Osteoblast (primary cell): Measurements from ENCODE around the gene IRAG1. TPM values are rescaled to one million over a fixed set of nuclear protein-coding genes. Genes with fewer than 3 reads are reported as not detected.

ENCODE experiments used
- DNase-seq: peaks from one replicate; pipeline ENCODE4 v3.0.0; 2011; ENCODE audit warnings: low spot score, mixed read lengths; ENCODE audit not compliant: insufficient read length; ENCODE audit errors: missing footprints
- H2AFZ ChIP-seq: 2 replicates; pipeline ENCODE4 v1.6.0; 2011; ENCODE audit warnings: mild to moderate bottlenecking, low read length
- H3K27ac ChIP-seq: 2 replicates; pipeline ENCODE4 v1.5.1; 2011; ENCODE audit warnings: mild to moderate bottlenecking, low read depth, low read length, moderate library complexity
- H3K27me3 ChIP-seq: 2 replicates; pipeline ENCODE4 v1.6.0; 2012; ENCODE audit warnings: mild to moderate bottlenecking, control low read depth, inconsistent platforms, low read length, moderate library complexity; ENCODE audit not compliant: insufficient read depth
- H3K36me3 ChIP-seq: 2 replicates; pipeline ENCODE4 v1.5.1; 2011; ENCODE audit warnings: mild to moderate bottlenecking, low read length, control low read depth, moderate library complexity; ENCODE audit not compliant: insufficient read depth
- H3K4me1 ChIP-seq: 2 replicates; pipeline ENCODE4 v1.5.1; 2011; ENCODE audit warnings: mild to moderate bottlenecking, low read length, control low read depth, moderate library complexity; ENCODE audit not compliant: insufficient read depth
- H3K4me2 ChIP-seq: 2 replicates; pipeline ENCODE4 v1.6.0; 2011; ENCODE audit warnings: mild to moderate bottlenecking, low read length; ENCODE audit not compliant: insufficient read depth
- H3K4me3 ChIP-seq: fragments of 200-600 bp; sonication (generic); 3 replicates; pipeline ENCODE4 v1.5.1; 2012; ENCODE audit warnings: mild to moderate bottlenecking, low read length, inconsistent platforms; ENCODE audit not compliant: insufficient read depth
- H3K79me2 ChIP-seq: 2 replicates; pipeline ENCODE4 v1.6.0; 2012; ENCODE audit warnings: mild to moderate bottlenecking, low read length, control low read depth, inconsistent platforms; ENCODE audit not compliant: insufficient read depth
- H3K9me3 ChIP-seq: 2 replicates; pipeline ENCODE4 v1.5.1; 2011; ENCODE audit warnings: low read depth, low read length, control low read depth
- H4K20me1 ChIP-seq: 2 replicates; pipeline ENCODE4 v1.6.0; 2012; ENCODE audit warnings: mild to moderate bottlenecking, low read length, control low read depth; ENCODE audit not compliant: insufficient read depth
- CTCF ChIP-seq: IDR thresholded peaks from 2 replicates; pipeline ENCODE4 v1.5.1; 2011; ENCODE audit warnings: mild to moderate bottlenecking, low read depth, low read length, moderate library complexity; ENCODE audit errors: extremely low read depth
- total RNA-seq: library from RNA; depleted of rRNA; stranded (reverse); fragments of >200 nt; gene quantifications from 2 replicates; pipeline ENCODE4 v1.2.3, GENCODE V29; 2012

The IRAG1 gene
- total RNA-seq, 1 donor = 4.3 TPM

- H3K4me1 ChIP-seq = peaks cover 9% of the 10 kb centered on the region
- no peaks in the 10 kb centered on the region for H3K9me3 ChIP-seq
- no peak for TF ChIP-seq CTCF
- no peaks in the 10 kb centered on the region for H3K79me2 ChIP-seq
- no peaks in the 10 kb centered on the region for H4K20me1 ChIP-seq
- no peaks in the 10 kb centered on the region for H3K36me3 ChIP-seq
- no peak overlapping the region for H3K4me2 ChIP-seq
- H3K4me3 ChIP-seq = no peak overlapping the region
- no peak for DNase-seq
- no peak overlapping the region for H3K27ac ChIP-seq
- no peaks in the 10 kb centered on the region for H3K27me3 ChIP-seq
- H2AFZ ChIP-seq = no peak overlapping the region
These were observed 5.5 kb upstream of the IRAG1 start for GRCh38 chr11:10699072-10699471.

- Histone ChIP-seq H3K27ac (no peak overlapping the region), H3K27me3 (no peaks in the 10 kb centered on the region), H3K9me3 (no peaks in the 10 kb centered on the region), H3K4me1 (peaks cover 24% of the 10 kb centered on the region), H3K4me3 (no peak overlapping the region), H3K79me2 (peaks cover 6% of the 10 kb centered on the region), H3K4me2 (no peak overlapping the region), H3K36me3 (no peaks in the 10 kb centered on the region), H4K20me1 (no peaks in the 10 kb centered on the region), H2AFZ (no peak overlapping the region)
- no peak for TF ChIP-seq CTCF
- DNase-seq = no peak
These were observed 3.7 kb upstream of the IRAG1 start for GRCh38 chr11:10697323-10697620.

- Histone ChIP-seq H2AFZ (no peak overlapping the region), H4K20me1 (no peaks in the 10 kb centered on the region), H3K4me2 (no peak overlapping the region), H3K4me3 (no peak overlapping the region), H3K9me3 (no peaks in the 10 kb centered on the region), H3K36me3 (no peaks in the 10 kb centered on the region), H3K79me2 (peaks cover 6% of the 10 kb centered on the region), H3K27ac (no peak overlapping the region), H3K4me1 (peaks cover 24% of the 10 kb centered on the region), H3K27me3 (no peaks in the 10 kb centered on the region)
- no peak for DNase-seq
- no peak for TF ChIP-seq CTCF
These were observed 3.1 kb upstream of the IRAG1 start for GRCh38 chr11:10696468-10697322.

GRCh38 chr11:10695833-10696232 is 2.3 kb upstream of the IRAG1 start:
- no peak for DNase-seq
- no peaks in the 10 kb centered on the region for H3K9me3 ChIP-seq
- no peak overlapping the region for H3K4me2 ChIP-seq
- peaks cover 24% of the 10 kb centered on the region for H3K4me1 ChIP-seq
- no peak overlapping the region for H3K4me3 ChIP-seq
- peaks cover 9% of the 10 kb centered on the region for H3K79me2 ChIP-seq
- no peaks in the 10 kb centered on the region for H4K20me1 ChIP-seq
- no peak for TF ChIP-seq CTCF
- no peaks in the 10 kb centered on the region for H3K27me3 ChIP-seq
- no peak overlapping the region for H2AFZ ChIP-seq
- no peak overlapping the region for H3K27ac ChIP-seq
- H3K36me3 ChIP-seq = no peaks in the 10 kb centered on the region
